KMS-11 (cell line): ENCODE results near the gene NRG2.

Source experiments
- H2AFZ ChIP-seq: fragments of 200-600 bp; sonication (generic); 2 replicates; pipeline ENCODE4 v1.6.1; 2016; ENCODE audit warnings: antibody characterized with exemption, mixed run types, low read depth
- H3K27ac ChIP-seq: fragments of 200-600 bp; sonication (generic); 2 replicates; pipeline ENCODE4 v1.6.1; 2016; ENCODE audit warnings: mild to moderate bottlenecking, mixed run types
- H3K27me3 ChIP-seq: fragments of 200-600 bp; sonication (generic); 2 replicates; pipeline ENCODE4 v1.6.1; 2017; ENCODE audit warnings: mild to moderate bottlenecking, low read depth, mixed run types, moderate library complexity; ENCODE audit not compliant: insufficient read depth
- H3K36me3 ChIP-seq: fragments of 200-600 bp; sonication (generic); 2 replicates; pipeline ENCODE4 v1.6.1; 2017; ENCODE audit warnings: mild to moderate bottlenecking, mixed run types; ENCODE audit not compliant: insufficient read depth
- H3K4me1 ChIP-seq: fragments of 200-600 bp; sonication (generic); 2 replicates; pipeline ENCODE4 v1.6.1; 2016; ENCODE audit warnings: mild to moderate bottlenecking, low read depth, mixed run types; ENCODE audit not compliant: poor library complexity, severe bottlenecking
- H3K4me2 ChIP-seq: fragments of 200-600 bp; sonication (generic); 2 replicates; pipeline ENCODE4 v1.7.0; 2016; ENCODE audit warnings: mild to moderate bottlenecking, mixed run types
- H3K4me3 ChIP-seq: fragments of 200-600 bp; sonication (generic); IDR thresholded peaks from 2 replicates; pipeline ENCODE4 v1.6.1; 2017; ENCODE audit warnings: low read depth, low read length, mixed read lengths; ENCODE audit not compliant: insufficient read depth
- H3K79me2 ChIP-seq: fragments of 200-600 bp; sonication (generic); 2 replicates; pipeline ENCODE4 v1.6.1; 2016; ENCODE audit warnings: low read depth, mixed run types; ENCODE audit not compliant: insufficient read depth
- H3K9ac ChIP-seq: fragments of 200-600 bp; sonication (generic); 2 replicates; pipeline ENCODE4 v1.6.1; 2016; ENCODE audit warnings: mild to moderate bottlenecking, mixed run types
- H4K20me1 ChIP-seq: fragments of 200-600 bp; sonication (generic); 2 replicates; pipeline ENCODE4 v1.6.1; 2016; ENCODE audit warnings: mild to moderate bottlenecking, mixed run types; ENCODE audit not compliant: insufficient read depth
- CTCF ChIP-seq: fragments of 200-600 bp; sonication (generic); conservative IDR thresholded peaks from 2 replicates; pipeline ENCODE4 v1.6.1; 2017; ENCODE audit warnings: low read depth, mild to moderate bottlenecking, antibody characterized with exemption, low read length, moderate library complexity, mixed read lengths

Gene NRG2

DNA sequence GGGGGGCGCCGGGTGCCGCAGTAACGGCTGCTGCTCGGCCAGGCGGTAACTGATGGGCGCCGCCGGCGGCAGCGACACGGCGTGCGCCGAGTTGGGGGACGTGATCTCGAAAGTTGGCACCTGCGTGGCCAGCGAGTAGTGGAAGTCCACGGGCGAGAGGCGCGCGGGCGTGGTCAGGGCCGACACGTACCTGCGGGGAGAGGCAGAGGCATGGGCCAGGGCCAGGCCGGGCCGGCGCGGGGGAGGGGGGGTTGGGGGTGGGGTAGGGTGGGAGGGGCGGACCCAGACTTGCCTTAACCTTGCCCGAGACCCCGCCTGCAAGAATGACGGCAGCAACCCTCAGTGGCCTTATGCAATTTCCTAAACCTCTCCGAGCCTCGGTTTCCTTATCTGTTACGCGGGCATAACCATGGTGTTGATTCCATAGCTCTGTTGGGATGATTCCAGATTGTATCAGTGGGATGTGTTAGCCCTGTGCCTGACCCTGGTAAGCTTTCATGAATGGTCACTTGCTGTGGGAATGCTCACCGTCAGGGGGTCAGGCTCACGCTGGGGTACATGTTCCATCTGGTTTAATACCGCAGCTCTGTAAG lies 194.5 kb downstream of the NRG2 start:
- no peaks in the 10 kb centered on the region for H4K20me1 ChIP-seq
- H3K36me3 ChIP-seq: no peaks in the 10 kb centered on the region
- no peaks in the 10 kb centered on the region for H3K27me3 ChIP-seq
- no peak overlapping the region for H3K27ac ChIP-seq
- no peak overlapping the region for H3K4me3 ChIP-seq
- no peaks in the 10 kb centered on the region for H3K4me1 ChIP-seq
- H3K79me2 ChIP-seq: no peaks in the 10 kb centered on the region
- no peak overlapping the region for H2AFZ ChIP-seq
- TF ChIP-seq CTCF: no peak
- no peak overlapping the region for H3K9ac ChIP-seq
- no peak overlapping the region for H3K4me2 ChIP-seq

DNA sequence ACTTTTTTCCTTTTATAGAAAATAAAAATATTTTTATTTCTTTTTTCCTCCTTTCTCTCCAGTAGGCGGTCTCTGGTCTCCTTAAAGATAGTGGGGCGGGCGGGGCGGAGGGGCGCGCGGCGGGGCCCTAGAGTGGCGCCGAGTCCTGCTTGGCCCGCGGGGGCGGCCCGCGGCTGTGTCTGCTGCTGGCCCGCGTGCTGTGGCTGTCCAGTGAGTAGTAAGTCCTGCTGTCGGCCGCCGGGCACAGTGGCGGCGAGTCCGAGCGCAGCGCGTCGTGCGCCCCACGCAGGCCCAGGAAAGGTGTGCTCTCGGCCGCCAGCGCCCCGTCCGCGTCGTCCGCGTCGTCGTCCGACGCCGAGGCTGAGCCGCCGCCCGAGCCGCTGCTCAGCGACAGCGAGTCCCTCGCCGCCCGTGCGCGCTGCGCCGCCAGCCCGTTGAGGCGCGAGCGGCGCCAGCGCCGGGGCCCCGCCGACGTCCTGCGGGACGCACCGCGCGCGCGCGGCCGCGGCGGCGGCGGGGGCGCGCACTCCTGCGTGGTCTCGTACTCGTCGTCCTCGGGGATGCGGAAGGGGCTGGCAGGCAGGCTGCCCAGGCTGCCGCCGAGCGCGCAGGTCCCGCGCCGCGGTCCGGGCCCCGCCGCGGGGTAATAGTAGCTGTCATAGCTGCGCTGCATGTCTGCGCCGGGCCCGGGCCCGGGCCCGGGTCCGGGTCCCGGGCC lies 195.2 kb downstream of the NRG2 start:
- no peak for TF ChIP-seq CTCF
- H3K27me3 ChIP-seq: no peaks in the 10 kb centered on the region

DNA sequence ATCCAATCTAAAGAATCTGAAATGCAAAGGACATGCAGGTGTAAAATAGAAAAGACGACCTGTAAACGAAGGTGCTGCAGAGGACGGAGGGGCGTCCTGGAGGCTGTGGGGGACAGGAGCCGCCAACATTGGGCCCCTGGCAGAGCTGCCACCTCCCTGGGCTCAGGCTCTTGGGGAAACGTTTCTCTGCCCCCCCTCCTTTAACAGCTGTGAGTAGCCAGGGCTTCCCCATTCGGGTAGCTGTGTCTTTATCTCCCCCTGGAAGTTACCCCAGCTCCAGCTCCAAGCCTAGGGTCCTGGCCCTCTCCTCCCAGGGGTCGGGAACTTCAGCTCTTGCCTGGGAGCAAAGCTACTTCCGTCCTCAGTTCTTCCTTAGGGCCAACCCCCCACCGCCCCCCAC lies 196.0 kb downstream of the NRG2 start:
- H3K27ac ChIP-seq: no peak overlapping the region
- H2AFZ ChIP-seq: no peak overlapping the region
- no peak overlapping the region for H3K9ac ChIP-seq
- no peak overlapping the region for H3K4me2 ChIP-seq
- no peaks in the 10 kb centered on the region for H3K36me3 ChIP-seq
- H3K79me2 ChIP-seq: no peaks in the 10 kb centered on the region
- no peaks in the 10 kb centered on the region for H4K20me1 ChIP-seq
- no peaks in the 10 kb centered on the region for H3K27me3 ChIP-seq
- TF ChIP-seq CTCF: no peak
- H3K4me3 ChIP-seq: no peak overlapping the region
- no peaks in the 10 kb centered on the region for H3K4me1 ChIP-seq

More for the DNA sequence above, 195.2 kb downstream of the NRG2 start:
- no peaks in the 10 kb centered on the region for H4K20me1 ChIP-seq
- no peak overlapping the region for H3K4me3 ChIP-seq
- H3K9ac ChIP-seq: no peak overlapping the region
- no peak overlapping the region for H3K4me2 ChIP-seq
- H3K79me2 ChIP-seq: no peaks in the 10 kb centered on the region
- no peaks in the 10 kb centered on the region for H3K4me1 ChIP-seq
- H3K27ac ChIP-seq: no peak overlapping the region
- H3K36me3 ChIP-seq: no peaks in the 10 kb centered on the region
- no peak overlapping the region for H2AFZ ChIP-seq

DNA sequence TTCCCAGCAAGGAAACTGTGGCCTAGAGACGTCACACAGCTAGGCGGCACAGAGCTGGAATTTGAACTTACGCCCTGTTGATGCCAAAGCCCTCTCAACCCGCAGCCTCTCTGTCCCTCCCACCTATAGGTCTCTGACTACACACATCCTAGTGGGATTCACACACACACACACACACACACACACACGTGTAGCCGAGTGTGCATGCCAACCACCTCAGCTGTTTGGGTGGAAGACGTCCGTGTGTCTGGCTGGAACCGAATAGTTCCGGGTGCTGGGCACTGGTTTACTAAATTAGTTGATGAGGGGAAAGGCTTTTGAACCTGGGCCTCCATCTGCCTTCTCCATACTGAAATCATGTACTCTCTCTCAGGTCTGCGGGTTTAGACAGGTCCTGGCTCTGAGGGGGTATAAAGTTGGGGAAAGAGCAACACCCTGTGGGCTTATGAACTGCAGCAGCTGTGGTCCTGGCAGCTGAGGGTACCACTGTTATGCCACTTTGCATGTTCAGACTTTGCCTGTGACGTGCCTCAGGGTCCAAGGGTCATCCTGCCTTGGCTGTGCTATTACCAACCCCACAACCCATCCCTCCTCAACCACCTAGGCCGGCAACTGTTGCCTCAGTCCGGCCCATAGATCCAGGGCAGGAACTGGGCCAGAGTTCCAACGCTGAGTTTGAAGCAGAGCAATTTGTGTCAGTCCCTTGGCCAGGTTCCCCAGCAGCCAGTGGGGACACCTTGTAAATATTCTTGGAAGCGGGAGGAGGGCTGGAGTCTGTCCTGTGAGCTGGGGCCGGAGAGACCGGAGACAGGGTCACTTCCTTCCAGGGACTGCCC lies 197.0 kb downstream of the NRG2 start:
- Histone ChIP-seq H3K27ac (no peak overlapping the region), H3K27me3 (no peaks in the 10 kb centered on the region)
- TF ChIP-seq CTCF: no peak

More for the DNA sequence above, 197.0 kb downstream of the NRG2 start:
- no peaks in the 10 kb centered on the region for H3K79me2 ChIP-seq
- H3K4me2 ChIP-seq: no peak overlapping the region
- H3K9ac ChIP-seq: no peak overlapping the region
- H4K20me1 ChIP-seq: no peaks in the 10 kb centered on the region
- no peaks in the 10 kb centered on the region for H3K36me3 ChIP-seq
- H2AFZ ChIP-seq: no peak overlapping the region
- H3K4me1 ChIP-seq: no peaks in the 10 kb centered on the region
- H3K4me3 ChIP-seq: no peak overlapping the region
